Liver (tissue), 9 donors: ENCODE data around the gene LECT2. TPM values are rescaled to one million over a fixed set of nuclear protein-coding genes. Genes with fewer than 3 reads are reported as not detected.

Source experiments
- DNase-seq: peaks from one replicate; pipeline ENCODE4 v3.0.0-alpha.2; 2017; ENCODE audit warnings: low spot score
- H3K27ac ChIP-seq, 2 donors: one replicate each; pipeline ENCODE4 v1.7.0; 2013; ENCODE audit warnings: inconsistent platforms in 2 of 2, low read length in 2 of 2, control low read depth in 1 of 2, low read depth in 1 of 2, mild to moderate bottlenecking in 1 of 2
- H3K27me3 ChIP-seq, 4 donors: one replicate each; pipeline versions ENCODE4 v1.6.1 to v1.7.0; 2013; ENCODE audit warnings: low read length in 3 of 4, inconsistent platforms in 1 of 4, mild to moderate bottlenecking in 1 of 4, moderate library complexity in 1 of 4; ENCODE audit not compliant: control insufficient read depth in 4 of 4, insufficient read depth in 4 of 4
- H3K36me3 ChIP-seq, 4 donors: one replicate each; pipeline versions ENCODE4 v1.6.1 to v1.7.0; 2013; ENCODE audit warnings: low read length in 3 of 4, mild to moderate bottlenecking in 3 of 4, low read depth in 1 of 4, moderate library complexity in 1 of 4; ENCODE audit not compliant: control insufficient read depth in 4 of 4, insufficient read depth in 3 of 4
- H3K4me1 ChIP-seq, 4 donors: one replicate each; pipeline versions ENCODE4 v1.6.1 to v1.7.0; 2013; ENCODE audit warnings: low read length in 3 of 4, mild to moderate bottlenecking in 3 of 4, moderate library complexity in 1 of 4; ENCODE audit not compliant: control insufficient read depth in 4 of 4, insufficient read depth in 4 of 4
- H3K4me3 ChIP-seq, 3 donors: one replicate each; pipeline versions ENCODE4 v1.6.1 to v1.7.0; 2013; ENCODE audit warnings: low read length in 3 of 3, control low read depth in 1 of 3, low read depth in 1 of 3, mild to moderate bottlenecking in 1 of 3
- H3K9ac ChIP-seq, 2 donors: one replicate each; pipeline ENCODE4 v1.7.0; 2013; ENCODE audit warnings: low read length in 2 of 2, mild to moderate bottlenecking in 2 of 2, moderate library complexity in 2 of 2, control low read depth in 1 of 2, low read depth in 1 of 2
- H3K9me3 ChIP-seq, 4 donors: one replicate each; pipeline versions ENCODE4 v1.6.1 to v1.7.0; 2013; ENCODE audit warnings: low read length in 3 of 4; ENCODE audit not compliant: control insufficient read depth in 4 of 4
- EGR1 ChIP-seq, 2 donors: IDR thresholded peaks; 2 replicates each; pipeline ENCODE4 v1.6.1; 2016 to 2018; ENCODE audit warnings: antibody characterized with exemption in 2 of 2, low read depth in 2 of 2
- FOXA1 ChIP-seq: IDR thresholded peaks from 2 replicates; pipeline ENCODE4 v1.6.1; 2016; ENCODE audit warnings: antibody characterized with exemption
- FOXA2 ChIP-seq: IDR thresholded peaks from 2 replicates; pipeline ENCODE4 v1.6.1; 2016; ENCODE audit warnings: antibody characterized with exemption
- GABPA ChIP-seq, 2 donors: IDR thresholded peaks in 1 of 2; conservative IDR thresholded peaks in 1 of 2; 2 replicates each; pipeline ENCODE4 v1.6.1; 2016; ENCODE audit warnings: antibody characterized with exemption in 2 of 2, mild to moderate bottlenecking in 1 of 2, moderate library complexity in 1 of 2
- HNF4A ChIP-seq, 2 donors: conservative IDR thresholded peaks; 2 replicates each; pipeline ENCODE4 v1.6.1; 2016; ENCODE audit warnings: antibody characterized with exemption in 2 of 2, mild to moderate bottlenecking in 2 of 2
- JUND ChIP-seq, 2 donors: IDR thresholded peaks; 2 replicates each; pipeline ENCODE4 v1.6.1; 2016; ENCODE audit warnings: antibody characterized with exemption in 2 of 2
- NR2F2 ChIP-seq: IDR thresholded peaks from 2 replicates; pipeline ENCODE4 v1.6.1; 2016; ENCODE audit warnings: antibody characterized with exemption
- RAD21 ChIP-seq, 2 donors: IDR thresholded peaks; 2 replicates each; pipeline ENCODE4 v1.6.1; 2016; ENCODE audit warnings: antibody characterized with exemption in 2 of 2, mild to moderate bottlenecking in 2 of 2
- RXRA ChIP-seq, 2 donors: IDR thresholded peaks; 2 replicates each; pipeline ENCODE4 v1.6.1; 2017 to 2018; ENCODE audit warnings: antibody characterized with exemption in 2 of 2, mild to moderate bottlenecking in 1 of 2
- SP1 ChIP-seq: IDR thresholded peaks from 2 replicates; pipeline ENCODE4 v1.6.1; 2018; ENCODE audit warnings: antibody characterized with exemption, mild to moderate bottlenecking
- TAF1 ChIP-seq: conservative IDR thresholded peaks from 2 replicates; pipeline ENCODE4 v1.6.1; 2016; ENCODE audit warnings: antibody characterized with exemption, mild to moderate bottlenecking
- YY1 ChIP-seq: IDR thresholded peaks from 2 replicates; pipeline ENCODE4 v1.6.1; 2016; ENCODE audit warnings: antibody characterized with exemption, mild to moderate bottlenecking
- WGBS: extraction: QIAGEN DNeasy Blood & Tissue Kit; methylation state at CpG from one replicate; pipeline ENCODE4 v1.1.7; 2013; 5-methylcytosine and 5-hydroxymethylcytosine counted together
- polyA plus RNA-seq, 2 donors: library from polyadenylated mRNA; stranded (reverse) in 1 of 2; unstranded in 1 of 2; fragments of 200-250 nt in 1 of 2; fragments of >200 nt in 1 of 2; fragmentation: Nextera tagmentation in 1 of 2; extraction: Ambion mirVana in 1 of 2; gene quantifications; one replicate each; pipeline versions ENCODE4 v1.2.1 to v1.2.3, GENCODE V29; 2013 to 2015
- total RNA-seq, 2 donors: library from RNA; depleted of rRNA; stranded (reverse); fragments of >200 nt; gene quantifications; one replicate each; pipeline ENCODE4 v1.2.3, GENCODE V29; 2014
- TF ChIP-seq, protein P1 (sequence below): IDR thresholded peaks from 2 replicates; pipeline ENCODE4 v1.6.1; 2016; ENCODE audit warnings: antibody characterized with exemption, mild to moderate bottlenecking
- TF ChIP-seq, protein P2 (sequence below): IDR thresholded peaks from 2 replicates; pipeline ENCODE4 v1.6.1; 2016; ENCODE audit warnings: antibody characterized with exemption
- TF ChIP-seq, protein P3 (sequence below): IDR thresholded peaks from 2 replicates; pipeline ENCODE4 v1.6.1; 2016; ENCODE audit warnings: antibody characterized with exemption
- donor health status: healthy.
- donor health status: healthy.
- donor health status: healthy.
- donor health status: healthy.
- donor health status: healthy.

The LECT2 gene
- total and polyA plus RNA-seq, 4 donors, result 27.4 to 93.8 (median 81.1) TPM

DNA sequence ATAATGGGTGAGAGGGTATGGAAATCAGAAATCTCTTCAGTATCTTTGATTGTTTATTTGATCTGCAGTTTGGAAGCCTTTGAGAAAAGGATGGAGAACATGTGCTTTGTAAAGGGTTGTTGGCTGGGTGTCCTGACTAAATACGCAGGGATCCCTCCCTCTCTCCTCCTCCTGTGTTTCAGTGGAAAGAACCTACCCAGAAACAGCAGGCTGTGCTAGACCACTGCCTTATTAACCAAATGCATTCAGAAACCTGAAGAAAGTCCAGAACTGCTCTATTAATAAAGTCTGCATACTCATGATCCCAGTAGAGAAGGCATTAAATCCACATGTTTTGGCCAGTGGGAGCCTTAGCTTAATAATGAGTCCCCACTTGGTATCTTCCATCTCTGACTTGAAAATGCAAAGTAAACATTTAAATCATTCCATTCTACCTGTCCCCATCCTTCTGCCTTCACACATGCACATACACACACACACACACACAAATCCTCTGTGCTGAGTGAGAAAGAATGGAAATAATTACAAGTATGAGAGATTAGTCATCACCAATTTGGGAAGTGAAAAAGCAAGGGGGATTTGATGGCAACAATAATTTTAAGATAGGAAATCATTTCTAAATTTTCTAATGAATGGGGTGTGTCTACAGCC is 10.0 kb upstream of the LECT2 start:
- no peak overlapping the region for H3K27ac ChIP-seq
- WGBS, result 83% methylated on average over 1 of the region's 1 CpG
- DNase-seq, result no peak
- H3K4me3 ChIP-seq, result no peak overlapping the region
- TF ChIP-seq EGR1 (IDR thresholded peaks at IDR 0.05; ENCODE audit: low read depth in 2 of 2) (no peak), RXRA (IDR thresholded peaks at IDR 0.05) (no peak), FOXA2 (no peak), SP1 (no peak), JUND (IDR thresholded peaks at IDR 0.05) (no peak), HNF4A (conservative IDR thresholded peaks at IDR 0.05) (no peak), GABPA (IDR thresholded peaks at IDR 0.05 in 1 of 2, conservative IDR thresholded peaks at IDR 0.05 in 1 of 2) (no peak), TAF1 (no peak), NR2F2 (no peak), YY1 (no peak)
- TF ChIP-seq, protein P1, sequence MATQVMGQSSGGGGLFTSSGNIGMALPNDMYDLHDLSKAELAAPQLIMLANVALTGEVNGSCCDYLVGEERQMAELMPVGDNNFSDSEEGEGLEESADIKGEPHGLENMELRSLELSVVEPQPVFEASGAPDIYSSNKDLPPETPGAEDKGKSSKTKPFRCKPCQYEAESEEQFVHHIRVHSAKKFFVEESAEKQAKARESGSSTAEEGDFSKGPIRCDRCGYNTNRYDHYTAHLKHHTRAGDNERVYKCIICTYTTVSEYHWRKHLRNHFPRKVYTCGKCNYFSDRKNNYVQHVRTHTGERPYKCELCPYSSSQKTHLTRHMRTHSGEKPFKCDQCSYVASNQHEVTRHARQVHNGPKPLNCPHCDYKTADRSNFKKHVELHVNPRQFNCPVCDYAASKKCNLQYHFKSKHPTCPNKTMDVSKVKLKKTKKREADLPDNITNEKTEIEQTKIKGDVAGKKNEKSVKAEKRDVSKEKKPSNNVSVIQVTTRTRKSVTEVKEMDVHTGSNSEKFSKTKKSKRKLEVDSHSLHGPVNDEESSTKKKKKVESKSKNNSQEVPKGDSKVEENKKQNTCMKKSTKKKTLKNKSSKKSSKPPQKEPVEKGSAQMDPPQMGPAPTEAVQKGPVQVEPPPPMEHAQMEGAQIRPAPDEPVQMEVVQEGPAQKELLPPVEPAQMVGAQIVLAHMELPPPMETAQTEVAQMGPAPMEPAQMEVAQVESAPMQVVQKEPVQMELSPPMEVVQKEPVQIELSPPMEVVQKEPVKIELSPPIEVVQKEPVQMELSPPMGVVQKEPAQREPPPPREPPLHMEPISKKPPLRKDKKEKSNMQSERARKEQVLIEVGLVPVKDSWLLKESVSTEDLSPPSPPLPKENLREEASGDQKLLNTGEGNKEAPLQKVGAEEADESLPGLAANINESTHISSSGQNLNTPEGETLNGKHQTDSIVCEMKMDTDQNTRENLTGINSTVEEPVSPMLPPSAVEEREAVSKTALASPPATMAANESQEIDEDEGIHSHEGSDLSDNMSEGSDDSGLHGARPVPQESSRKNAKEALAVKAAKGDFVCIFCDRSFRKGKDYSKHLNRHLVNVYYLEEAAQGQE, result no peak
- TF ChIP-seq, protein P2, sequence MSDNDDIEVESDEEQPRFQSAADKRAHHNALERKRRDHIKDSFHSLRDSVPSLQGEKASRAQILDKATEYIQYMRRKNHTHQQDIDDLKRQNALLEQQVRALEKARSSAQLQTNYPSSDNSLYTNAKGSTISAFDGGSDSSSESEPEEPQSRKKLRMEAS, result no peak
- TF ChIP-seq, protein P3, sequence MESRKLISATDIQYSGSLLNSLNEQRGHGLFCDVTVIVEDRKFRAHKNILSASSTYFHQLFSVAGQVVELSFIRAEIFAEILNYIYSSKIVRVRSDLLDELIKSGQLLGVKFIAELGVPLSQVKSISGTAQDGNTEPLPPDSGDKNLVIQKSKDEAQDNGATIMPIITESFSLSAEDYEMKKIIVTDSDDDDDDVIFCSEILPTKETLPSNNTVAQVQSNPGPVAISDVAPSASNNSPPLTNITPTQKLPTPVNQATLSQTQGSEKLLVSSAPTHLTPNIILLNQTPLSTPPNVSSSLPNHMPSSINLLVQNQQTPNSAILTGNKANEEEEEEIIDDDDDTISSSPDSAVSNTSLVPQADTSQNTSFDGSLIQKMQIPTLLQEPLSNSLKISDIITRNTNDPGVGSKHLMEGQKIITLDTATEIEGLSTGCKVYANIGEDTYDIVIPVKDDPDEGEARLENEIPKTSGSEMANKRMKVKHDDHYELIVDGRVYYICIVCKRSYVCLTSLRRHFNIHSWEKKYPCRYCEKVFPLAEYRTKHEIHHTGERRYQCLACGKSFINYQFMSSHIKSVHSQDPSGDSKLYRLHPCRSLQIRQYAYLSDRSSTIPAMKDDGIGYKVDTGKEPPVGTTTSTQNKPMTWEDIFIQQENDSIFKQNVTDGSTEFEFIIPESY, result no peak
- no peaks in the 10 kb centered on the region for H3K9me3 ChIP-seq
- H3K4me1 ChIP-seq, result no peaks in the 10 kb centered on the region
- no peak overlapping the region for H3K9ac ChIP-seq
- no peaks in the 10 kb centered on the region for H3K27me3 ChIP-seq
- no peaks in the 10 kb centered on the region for H3K36me3 ChIP-seq

DNA sequence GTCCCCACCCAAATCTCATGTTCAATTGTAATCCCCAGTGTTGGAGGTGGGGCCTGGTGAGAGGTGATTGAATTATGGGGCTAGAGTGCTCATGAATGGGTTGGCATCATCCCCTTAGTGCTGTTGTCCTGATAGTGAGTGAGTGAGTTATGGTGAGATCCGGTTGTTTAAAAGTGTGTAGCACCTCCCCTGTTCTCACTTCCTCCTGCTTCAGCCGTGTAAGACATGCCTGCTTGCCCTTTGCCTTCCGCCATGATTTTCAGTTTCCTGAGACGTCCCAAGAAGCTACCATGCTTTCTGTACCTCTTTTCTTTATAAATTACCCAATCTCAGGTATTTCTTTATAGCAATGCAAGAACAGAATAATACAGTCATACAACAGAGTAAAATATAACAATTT is 742 bp upstream of the LECT2 start:
- peaks cover 0 to 10% (median 2%) of the 10 kb centered on the region in 4 donors for H3K36me3 ChIP-seq
- no peak for DNase-seq
- H3K4me1 ChIP-seq, result peaks cover 0 to 22% (median 15%) of the 10 kb centered on the region in 4 donors
- H3K9me3 ChIP-seq, result no peaks in the 10 kb centered on the region
- H3K4me3 ChIP-seq, result no peak overlapping the region
- no peak overlapping the region for H3K9ac ChIP-seq
- H3K27me3 ChIP-seq, result no peaks in the 10 kb centered on the region
- no peak for TF ChIP-seq YY1
- no peak for TF ChIP-seq RAD21 (IDR thresholded peaks at IDR 0.05)
- TF ChIP-seq, protein P2, result no peak
- no peak for TF ChIP-seq NR2F2
- TF ChIP-seq JUND (IDR thresholded peaks at IDR 0.05), result no peak
- no peak for TF ChIP-seq GABPA (IDR thresholded peaks at IDR 0.05 in 1 of 2, conservative IDR thresholded peaks at IDR 0.05 in 1 of 2)
- no peak for TF ChIP-seq RXRA (IDR thresholded peaks at IDR 0.05)
- TF ChIP-seq FOXA1, result no peak
- no peak for TF ChIP-seq EGR1 (IDR thresholded peaks at IDR 0.05; ENCODE audit: low read depth in 2 of 2)
- TF ChIP-seq TAF1, result no peak
- no peak for TF ChIP-seq HNF4A (conservative IDR thresholded peaks at IDR 0.05)
- WGBS, result 88% methylated on average over 4 of the region's 4 CpGs
- H3K27ac ChIP-seq, result no peak overlapping the region
